Measurements from ENCODE around the gene VAV1.
A peak's percentile ranks its signal among the peaks of the same experiment; 100 is the strongest.
"Not testable (repeated sequence)": the region's sequence is repeated elsewhere in the genome, so short reads cannot be mapped to it uniquely, and the experiment has no call there.

Gene VAV1

GRCh38 chr19:6761053-6761676 is 11.3 kb upstream of the VAV1 start:
- peak; percentile 59 for DNase-seq (ENCODE audit: low spot score)

- DNase-seq (ENCODE audit: low spot score), result not testable (repeated sequence)
These were observed 10.2 kb upstream of the VAV1 start for GRCh38 chr19:6762253-6762797.

GRCh38 chr19:6765738-6766356 is 6.7 kb upstream of the VAV1 start:
- no peak for DNase-seq (ENCODE audit: low spot score)

GRCh38 chr19:6766357-6767080 is 6.0 kb upstream of the VAV1 start:
- DNase-seq (ENCODE audit: low spot score), result no peak

- no peak for DNase-seq (ENCODE audit: low spot score)
These were observed 5.5 kb upstream of the VAV1 start for GRCh38 chr19:6767081-6767356.

GRCh38 chr19:6767357-6768235 is 4.9 kb upstream of the VAV1 start, which contains the start of gene SH2D3A:
TSS of gene SH2D3A (minus strand) at chr19:6767435. CDS start at chr19:6763748, 3,687 bp downstream.
- peak; percentile 85 for DNase-seq (ENCODE audit: low spot score)

- no peak for DNase-seq (ENCODE audit: low spot score)
These were observed 4.2 kb upstream of the VAV1 start for GRCh38 chr19:6768236-6768785.

GRCh38 chr19:6769006-6769619 is 3.4 kb upstream of the VAV1 start:
- DNase-seq (ENCODE audit: low spot score), result no peak

- not testable (repeated sequence) for DNase-seq (ENCODE audit: low spot score)
These were observed 870 bp upstream of the VAV1 start for GRCh38 chr19:6771648-6772027.

- no peak for DNase-seq (ENCODE audit: low spot score)
These were observed 386 bp downstream of the VAV1 start for GRCh38 chr19:6772866-6773322.

GRCh38 chr19:6773323-6773931 is 919 bp downstream of the VAV1 start:
- peak; percentile 59 for DNase-seq (ENCODE audit: low spot score)

- DNase-seq (ENCODE audit: low spot score), result peak; percentile 83
These were observed 2.6 kb downstream of the VAV1 start for GRCh38 chr19:6774821-6775707.

- not testable (repeated sequence) for DNase-seq (ENCODE audit: low spot score)
These were observed 3.5 kb downstream of the VAV1 start for GRCh38 chr19:6776045-6776444.

GRCh38 chr19:6776999-6777398 is 4.5 kb downstream of the VAV1 start:
- no peak for DNase-seq (ENCODE audit: low spot score)

GRCh38 chr19:6777434-6777833 is 4.9 kb downstream of the VAV1 start:
- no peak for DNase-seq (ENCODE audit: low spot score)

GRCh38 chr19:6778386-6778785 is 5.9 kb downstream of the VAV1 start:
- DNase-seq (ENCODE audit: low spot score), result no peak

GRCh38 chr19:6779206-6779605 is 6.7 kb downstream of the VAV1 start:
- no peak for DNase-seq (ENCODE audit: low spot score)

GRCh38 chr19:6787393-6787792 is 14.9 kb downstream of the VAV1 start:
- no peak for DNase-seq (ENCODE audit: low spot score)

- DNase-seq (ENCODE audit: low spot score), result no peak
These were observed 16.4 kb downstream of the VAV1 start for GRCh38 chr19:6788896-6789295.
